HEK293 (cell line): ENCODE results near the gene RAB6A.
"Not testable (repeated sequence)": the region's sequence is repeated elsewhere in the genome, so short reads cannot be mapped to it uniquely, and the experiment has no call there.

Experiments
- CTCF ChIA-PET: fragments of 350-600 bp; formaldehyde crosslinking; extraction: SDS; loops from one replicate; lab custom pipeline; 2021; ENCODE audit warnings: antibody characterized with exemption; lab: Yijun Ruan, JAX
- POLR2A ChIA-PET: fragments of 300-600 bp; formaldehyde crosslinking; extraction: SDS; loops from one replicate; lab custom pipeline; 2020; ENCODE audit warnings: antibody characterized with exemption, inconsistent platforms; lab: Yijun Ruan, JAX
- H3K27ac ChIP-seq: fragments of 200-500 bp; sonication (Bioruptor generic); 2 replicates; pipeline ENCODE4 v1.5.1; 2014; ENCODE audit warnings: low read depth, low read length, control low read depth, inconsistent platforms; ENCODE audit errors: extremely low read depth
- H3K36me3 ChIP-seq, 2 experiments: fragments of 200-500 bp in 1 of 2; sonication (Bioruptor generic) in 1 of 2; 1 replicate in 1 of 2; 2 replicates in 1 of 2; pipeline ENCODE4 v1.5.1; 2014 to 2017; ENCODE audit warnings: inconsistent platforms in 2 of 2, low read length in 2 of 2; ENCODE audit not compliant: control insufficient read depth in 2 of 2, insufficient read depth in 1 of 2
- H3K4me1 ChIP-seq: fragments of 200-500 bp; sonication (Bioruptor generic); 2 replicates; pipeline ENCODE4 v1.5.1; 2014; ENCODE audit warnings: mild to moderate bottlenecking, low read length, inconsistent platforms; ENCODE audit not compliant: control insufficient read depth, insufficient read depth
- H3K4me3 ChIP-seq: 2 replicates; pipeline ENCODE4 v1.5.1; 2011; ENCODE audit warnings: low read depth, mild to moderate bottlenecking, control low read depth, low read length, moderate library complexity
- H3K9me3 ChIP-seq: fragments of 200-500 bp; sonication (Bioruptor generic); 2 replicates; pipeline ENCODE4 v1.5.1; 2014; ENCODE audit warnings: low read depth, low read length, inconsistent platforms; ENCODE audit not compliant: control insufficient read depth, insufficient read depth
- FEZF1 ChIP-seq: fragments of 450-650 bp; formaldehyde crosslinking; IDR thresholded peaks from 2 replicates; pipeline ENCODE4 v1.5.1; 2016; ENCODE audit warnings: missing biosample characterization, missing genetic modification characterization
- ZBTB48 ChIP-seq: fragments of 450-650 bp; formaldehyde crosslinking; IDR thresholded peaks from 2 replicates; pipeline ENCODE4 v1.5.1; 2016; ENCODE audit warnings: missing biosample characterization, missing genetic modification characterization
- ZNF132 ChIP-seq: fragments of 450-650 bp; formaldehyde crosslinking; IDR thresholded peaks from 2 replicates; pipeline ENCODE4 v1.5.1; 2017; ENCODE audit warnings: missing biosample characterization, missing genetic modification characterization, borderline replicate concordance
- ZNF214 ChIP-seq: fragments of 450-650 bp; formaldehyde crosslinking; IDR thresholded peaks from 2 replicates; pipeline ENCODE4 v1.5.1; 2017; ENCODE audit warnings: missing biosample characterization, mild to moderate bottlenecking, missing genetic modification characterization, borderline replicate concordance
- ZNF24 ChIP-seq: fragments of 450-650 bp; formaldehyde crosslinking; IDR thresholded peaks from 2 replicates; pipeline ENCODE4 v1.5.1; 2016; ENCODE audit warnings: missing biosample characterization, missing genetic modification characterization
- ZNF266 ChIP-seq: fragments of 450-650 bp; formaldehyde crosslinking; IDR thresholded peaks from 2 replicates; pipeline ENCODE4 v1.5.1; 2016; ENCODE audit warnings: missing biosample characterization, missing genetic modification characterization, low read depth
- ZNF394 ChIP-seq: fragments of 450-650 bp; formaldehyde crosslinking; IDR thresholded peaks from 2 replicates; pipeline ENCODE4 v1.5.1; 2016; ENCODE audit warnings: missing biosample characterization, missing genetic modification characterization, mild to moderate bottlenecking, moderate library complexity, borderline replicate concordance
- ZNF423 ChIP-seq: fragments of 450-650 bp; formaldehyde crosslinking; IDR thresholded peaks from 2 replicates; pipeline ENCODE4 v1.5.1; 2016; ENCODE audit warnings: missing biosample characterization, missing genetic modification characterization
- ZNF48 ChIP-seq: fragments of 450-650 bp; formaldehyde crosslinking; IDR thresholded peaks from 2 replicates; pipeline ENCODE4 v1.5.1; 2016; ENCODE audit warnings: missing biosample characterization, missing genetic modification characterization
- ZNF521 ChIP-seq: fragments of 450-650 bp; formaldehyde crosslinking; IDR thresholded peaks from 2 replicates; pipeline ENCODE4 v1.5.1; 2017; ENCODE audit warnings: missing biosample characterization, mild to moderate bottlenecking, missing genetic modification characterization
- ZNF658 ChIP-seq: fragments of 450-650 bp; formaldehyde crosslinking; IDR thresholded peaks from 2 replicates; pipeline ENCODE4; 2016; ENCODE audit warnings: missing biosample characterization, missing genetic modification characterization
- ZNF707 ChIP-seq: fragments of 450-650 bp; formaldehyde crosslinking; IDR thresholded peaks from 2 replicates; pipeline ENCODE4 v1.5.1; 2016; ENCODE audit warnings: missing biosample characterization, missing genetic modification characterization
- ZXDB ChIP-seq: fragments of 450-650 bp; formaldehyde crosslinking; IDR thresholded peaks from 2 replicates; pipeline ENCODE4 v1.5.1; 2016; ENCODE audit warnings: missing biosample characterization, missing genetic modification characterization
- TF ChIP-seq, protein P1 (sequence below): fragments of 450-650 bp; formaldehyde crosslinking; IDR thresholded peaks from 2 replicates; pipeline ENCODE4 v1.5.1; 2016; ENCODE audit warnings: missing biosample characterization, missing genetic modification characterization
- TF ChIP-seq, protein P2 (sequence below): fragments of 450-650 bp; formaldehyde crosslinking; IDR thresholded peaks from 2 replicates; pipeline ENCODE4 v1.5.1; 2016; ENCODE audit warnings: missing biosample characterization, missing genetic modification characterization
- TF ChIP-seq, protein P3 (sequence below): fragments of 450-650 bp; formaldehyde crosslinking; IDR thresholded peaks from 2 replicates; pipeline ENCODE4 v1.5.1; 2016; ENCODE audit warnings: missing biosample characterization, missing genetic modification characterization
- TF ChIP-seq, protein P4 (sequence below): fragments of 450-650 bp; formaldehyde crosslinking; IDR thresholded peaks from 2 replicates; pipeline ENCODE4 v1.5.1; 2016; ENCODE audit warnings: missing biosample characterization, missing genetic modification characterization
- TF ChIP-seq, protein P5 (sequence below): fragments of 450-650 bp; formaldehyde crosslinking; IDR thresholded peaks from 2 replicates; pipeline ENCODE4 v1.5.1; 2016; ENCODE audit warnings: missing biosample characterization, missing genetic modification characterization
- TF ChIP-seq, protein P6 (sequence below): fragments of 450-650 bp; IDR thresholded peaks from 2 replicates; pipeline ENCODE4 v1.5.1; 2018; ENCODE audit warnings: missing biosample characterization, mild to moderate bottlenecking, missing genetic modification characterization

Gene RAB6A

DNA sequence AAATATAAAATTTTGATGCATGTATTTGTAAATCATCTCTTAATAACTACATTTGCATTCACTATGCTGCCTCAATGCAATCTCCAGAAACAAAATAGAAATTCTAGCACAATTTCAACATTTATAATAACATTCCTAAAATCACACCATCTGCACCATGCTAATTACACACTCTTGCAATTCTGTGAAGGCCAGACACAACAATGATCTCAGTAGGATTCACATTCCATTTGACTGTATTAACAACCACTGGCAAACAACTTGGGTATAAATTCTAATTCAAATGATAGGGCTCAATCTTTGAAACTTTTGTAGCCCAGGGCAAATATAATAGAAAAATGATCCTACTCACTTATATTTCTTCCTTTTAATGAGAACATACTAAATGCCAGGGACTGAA lies 25.9 kb downstream of the RAB6A start (continued):
- TF ChIP-seq, protein P1, sequence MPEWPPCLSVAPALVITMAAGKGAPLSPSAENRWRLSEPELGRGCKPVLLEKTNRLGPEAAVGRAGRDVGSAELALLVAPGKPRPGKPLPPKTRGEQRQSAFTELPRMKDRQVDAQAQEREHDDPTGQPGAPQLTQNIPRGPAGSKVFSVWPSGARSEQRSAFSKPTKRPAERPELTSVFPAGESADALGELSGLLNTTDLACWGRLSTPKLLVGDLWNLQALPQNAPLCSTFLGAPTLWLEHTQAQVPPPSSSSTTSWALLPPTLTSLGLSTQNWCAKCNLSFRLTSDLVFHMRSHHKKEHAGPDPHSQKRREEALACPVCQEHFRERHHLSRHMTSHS (tag by site-specific recombination): no peak
- no peak for TF ChIP-seq ZNF707 (tag by site-specific recombination)
- TF ChIP-seq ZBTB48 (tag by site-specific recombination): no peak
- no peak for TF ChIP-seq ZNF24
- no peak for TF ChIP-seq ZNF423
- TF ChIP-seq ZNF132: no peak
- TF ChIP-seq FEZF1 (tag by site-specific recombination): no peak
- no peak for TF ChIP-seq ZNF48 (tag by site-specific recombination)
- no peak for TF ChIP-seq ZNF214 (tag by site-specific recombination)

DNA sequence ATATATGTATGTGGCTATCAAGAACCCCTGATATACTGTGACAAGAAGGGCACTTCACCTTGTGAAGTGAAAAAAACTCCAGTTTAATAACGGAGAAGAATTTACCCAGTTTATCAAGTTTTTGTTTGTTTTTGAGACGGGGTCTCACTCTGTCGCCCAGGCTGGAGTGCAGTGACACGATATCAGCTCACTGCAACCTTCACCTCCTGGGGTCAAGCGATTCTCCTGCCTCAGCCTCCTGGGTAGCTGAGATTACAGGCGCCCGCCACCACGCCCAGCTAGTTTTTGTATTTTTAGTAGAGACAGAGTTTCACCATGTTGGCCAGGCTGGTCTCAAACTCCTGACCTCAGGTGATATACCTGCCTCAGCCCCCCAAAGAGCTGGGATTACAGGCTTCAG lies 26.9 kb downstream of the RAB6A start:
- H3K36me3 ChIP-seq, CTCF ChIA-PET, H3K27ac ChIP-seq, H3K9me3 ChIP-seq, H3K4me1 ChIP-seq, H3K4me3 ChIP-seq: not testable (repeated sequence)
- POLR2A ChIA-PET: interaction anchor here (0.9 kb wide), 1 partner anchor 27 kb away, joined by 3 read pairs; the partner anchor contains the start of gene RAB6A

DNA sequence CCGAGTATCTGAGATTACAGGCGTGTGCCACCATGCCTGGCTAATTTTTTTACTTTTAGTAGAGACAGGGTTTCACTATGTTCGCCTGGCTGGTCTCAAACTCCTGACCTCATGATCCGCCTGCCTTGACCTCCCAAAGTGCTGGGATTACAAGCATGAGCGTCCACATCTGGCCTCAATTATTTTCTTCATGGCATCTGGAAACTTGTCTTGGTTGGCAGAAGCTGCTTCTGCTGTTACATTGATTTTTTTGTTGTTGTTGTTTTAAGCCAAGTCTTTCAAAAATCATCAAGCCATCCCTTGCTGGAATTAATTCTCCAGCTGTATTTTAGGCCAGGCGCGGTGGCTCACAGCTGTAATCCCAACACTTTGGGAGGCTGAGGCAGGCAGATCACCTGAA lies 27.9 kb downstream of the RAB6A start:
- H3K4me3 ChIP-seq, H3K27ac ChIP-seq, POLR2A ChIA-PET, H3K4me1 ChIP-seq, H3K9me3 ChIP-seq, H3K36me3 ChIP-seq: not testable (repeated sequence)
- CTCF ChIA-PET: interaction anchor here (0.7 kb wide), 1 partner anchor 33 kb away, joined by 3 read pairs; no protein-coding TSS in a partner anchor

DNA sequence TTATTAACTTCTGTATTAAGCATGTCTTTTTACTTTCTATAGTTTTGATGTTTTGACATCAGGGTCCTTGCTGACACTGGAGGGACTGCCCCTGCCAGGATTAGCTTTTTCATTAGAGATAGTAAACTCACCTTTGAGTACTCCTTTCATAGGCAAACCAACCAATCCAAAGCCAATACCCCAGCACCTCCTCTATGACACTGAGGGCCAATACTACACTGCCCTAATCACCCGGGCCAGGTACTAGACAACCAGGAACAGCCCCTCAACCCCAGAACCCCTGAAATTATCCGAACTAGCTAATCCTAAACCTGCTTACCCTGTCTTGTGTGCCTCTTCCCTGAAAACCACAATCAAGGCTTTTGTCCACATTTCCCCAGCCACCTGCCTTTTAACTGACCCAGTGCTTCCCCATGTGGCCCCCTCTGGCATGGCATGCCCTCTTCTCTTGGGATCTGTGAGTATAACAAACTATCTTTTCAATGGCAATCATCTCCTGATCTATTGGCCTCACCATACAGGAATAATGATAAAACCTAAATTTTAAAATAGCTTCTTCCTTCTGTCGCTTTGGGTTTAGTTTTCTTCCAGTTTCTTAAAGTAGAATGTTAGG lies 31.2 kb downstream of the RAB6A start:
- H3K4me1 ChIP-seq: no peaks in the 10 kb centered on the region
- ChIA-PET POLR2A (no interaction called here), CTCF (interaction anchor here (0.5 to 1.1 kb wide), 11 partner anchors 11 to 114 kb away, joined by 3 to 7 read pairs (median 4); no protein-coding TSS in a partner anchor)
- no peak overlapping the region for H3K27ac ChIP-seq
- H3K36me3 ChIP-seq: peaks cover 0 to 4% of the 10 kb centered on the region in 2 experiments; a peak in 2 of 3 replicates
- H3K4me3 ChIP-seq: no peak overlapping the region
- no peaks in the 10 kb centered on the region for H3K9me3 ChIP-seq
- TF ChIP-seq ZNF521 (no peak), ZXDB (tag by site-specific recombination) (no peak), ZNF266 (peak; percentile 43; the same call in 1 of the 2 replicates)

DNA sequence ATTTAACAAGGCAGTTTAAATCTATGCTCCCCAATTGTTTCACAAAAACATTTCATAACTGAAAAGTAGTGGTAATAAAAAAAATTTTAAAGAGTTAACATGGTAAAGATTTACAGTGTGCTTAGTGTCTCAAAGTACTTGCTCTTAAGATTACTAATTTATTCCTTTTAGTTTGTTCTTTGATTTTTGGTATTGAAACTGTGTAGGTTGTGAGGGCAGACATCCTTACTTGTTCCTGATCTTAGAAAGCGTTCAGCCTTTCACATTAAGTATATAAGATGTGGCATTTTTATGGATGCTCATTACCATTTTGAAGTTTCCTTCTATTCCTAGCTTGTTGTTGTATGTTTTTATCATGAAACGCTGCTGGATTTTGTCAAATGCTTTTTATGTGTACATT lies 32.9 kb downstream of the RAB6A start:
- ChIA-PET CTCF (interaction anchor here (1.1 kb wide), 1 partner anchor 102 kb away, joined by 4 read pairs; no protein-coding TSS in a partner anchor), POLR2A (no interaction called here)
- Histone ChIP-seq H3K27ac (no peak overlapping the region), H3K4me3 (no peak overlapping the region), H3K9me3 (no peaks in the 10 kb centered on the region), H3K4me1 (no peaks in the 10 kb centered on the region), H3K36me3 (peaks cover 0 to 4% of the 10 kb centered on the region in 2 experiments; a peak in 2 of 3 replicates)
- TF ChIP-seq, protein P2, sequence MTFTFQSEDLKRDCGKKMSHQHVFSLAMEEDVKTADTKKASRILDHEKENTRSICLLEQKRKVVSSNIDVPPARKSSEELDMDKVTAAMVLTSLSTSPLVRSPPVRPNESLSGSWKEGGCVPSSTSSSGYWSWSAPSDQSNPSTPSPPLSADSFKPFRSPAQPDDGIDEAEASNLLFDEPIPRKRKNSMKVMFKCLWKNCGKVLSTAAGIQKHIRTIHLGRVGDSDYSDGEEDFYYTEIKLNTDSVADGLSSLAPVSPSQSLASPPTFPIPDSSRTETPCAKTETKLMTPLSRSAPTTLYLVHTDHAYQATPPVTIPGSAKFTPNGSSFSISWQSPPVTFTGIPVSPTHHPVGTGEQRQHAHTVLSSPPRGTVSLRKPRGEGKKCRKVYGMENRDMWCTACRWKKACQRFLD: no peak
- TF ChIP-seq, protein P3, sequence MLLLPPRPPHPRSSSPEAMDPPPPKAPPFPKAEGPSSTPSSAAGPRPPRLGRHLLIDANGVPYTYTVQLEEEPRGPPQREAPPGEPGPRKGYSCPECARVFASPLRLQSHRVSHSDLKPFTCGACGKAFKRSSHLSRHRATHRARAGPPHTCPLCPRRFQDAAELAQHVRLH (tag by site-specific recombination): no peak
- TF ChIP-seq ZXDB (tag by site-specific recombination): no peak
- TF ChIP-seq, protein P4, sequence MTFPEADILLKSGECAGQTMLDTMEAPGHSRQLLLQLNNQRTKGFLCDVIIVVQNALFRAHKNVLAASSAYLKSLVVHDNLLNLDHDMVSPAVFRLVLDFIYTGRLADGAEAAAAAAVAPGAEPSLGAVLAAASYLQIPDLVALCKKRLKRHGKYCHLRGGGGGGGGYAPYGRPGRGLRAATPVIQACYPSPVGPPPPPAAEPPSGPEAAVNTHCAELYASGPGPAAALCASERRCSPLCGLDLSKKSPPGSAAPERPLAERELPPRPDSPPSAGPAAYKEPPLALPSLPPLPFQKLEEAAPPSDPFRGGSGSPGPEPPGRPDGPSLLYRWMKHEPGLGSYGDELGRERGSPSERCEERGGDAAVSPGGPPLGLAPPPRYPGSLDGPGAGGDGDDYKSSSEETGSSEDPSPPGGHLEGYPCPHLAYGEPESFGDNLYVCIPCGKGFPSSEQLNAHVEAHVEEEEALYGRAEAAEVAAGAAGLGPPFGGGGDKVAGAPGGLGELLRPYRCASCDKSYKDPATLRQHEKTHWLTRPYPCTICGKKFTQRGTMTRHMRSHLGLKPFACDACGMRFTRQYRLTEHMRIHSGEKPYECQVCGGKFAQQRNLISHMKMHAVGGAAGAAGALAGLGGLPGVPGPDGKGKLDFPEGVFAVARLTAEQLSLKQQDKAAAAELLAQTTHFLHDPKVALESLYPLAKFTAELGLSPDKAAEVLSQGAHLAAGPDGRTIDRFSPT (tag by site-specific recombination): no peak
- no peak for TF ChIP-seq ZNF658 (tag by site-specific recombination)
- TF ChIP-seq, protein P5, sequence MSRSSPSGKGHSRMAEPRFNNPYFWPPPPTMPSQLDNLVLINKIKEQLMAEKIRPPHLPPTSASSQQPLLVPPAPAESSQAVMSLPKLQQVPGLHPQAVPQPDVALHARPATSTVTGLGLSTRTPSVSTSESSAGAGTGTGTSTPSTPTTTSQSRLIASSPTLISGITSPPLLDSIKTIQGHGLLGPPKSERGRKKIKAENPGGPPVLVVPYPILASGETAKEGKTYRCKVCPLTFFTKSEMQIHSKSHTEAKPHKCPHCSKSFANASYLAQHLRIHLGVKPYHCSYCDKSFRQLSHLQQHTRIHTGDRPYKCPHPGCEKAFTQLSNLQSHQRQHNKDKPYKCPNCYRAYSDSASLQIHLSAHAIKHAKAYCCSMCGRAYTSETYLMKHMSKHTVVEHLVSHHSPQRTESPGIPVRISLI (tag by site-specific recombination): no peak
- TF ChIP-seq, protein P6, sequence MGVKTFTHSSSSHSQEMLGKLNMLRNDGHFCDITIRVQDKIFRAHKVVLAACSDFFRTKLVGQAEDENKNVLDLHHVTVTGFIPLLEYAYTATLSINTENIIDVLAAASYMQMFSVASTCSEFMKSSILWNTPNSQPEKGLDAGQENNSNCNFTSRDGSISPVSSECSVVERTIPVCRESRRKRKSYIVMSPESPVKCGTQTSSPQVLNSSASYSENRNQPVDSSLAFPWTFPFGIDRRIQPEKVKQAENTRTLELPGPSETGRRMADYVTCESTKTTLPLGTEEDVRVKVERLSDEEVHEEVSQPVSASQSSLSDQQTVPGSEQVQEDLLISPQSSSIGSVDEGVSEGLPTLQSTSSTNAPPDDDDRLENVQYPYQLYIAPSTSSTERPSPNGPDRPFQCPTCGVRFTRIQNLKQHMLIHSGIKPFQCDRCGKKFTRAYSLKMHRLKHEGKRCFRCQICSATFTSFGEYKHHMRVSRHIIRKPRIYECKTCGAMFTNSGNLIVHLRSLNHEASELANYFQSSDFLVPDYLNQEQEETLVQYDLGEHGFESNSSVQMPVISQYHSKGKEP: no peak
- TF ChIP-seq ZNF266: no peak
- TF ChIP-seq ZNF394 (tag by site-specific recombination): no peak
